Stimulated activated CD4-positive, alpha-beta T cell treated with anti-CD3 and anti-CD28 coated beads, TNF-alpha, amount 100 ng/mL, for 1 hour (primary cell): ENCODE results near the gene PDE6A.

Source experiments
- DNase-seq, 3 donors: peaks; one replicate each; pipeline ENCODE4 v3.0.0-alpha.2; 2020; ENCODE audit warnings: low read depth in 3 of 3, low spot score in 1 of 3

Gene PDE6A

GRCh38 chr5:149930749-149931574 lies 13.6 kb downstream of the PDE6A start:
- no peak for DNase-seq

- no peak for DNase-seq
These were observed 14.4 kb downstream of the PDE6A start for GRCh38 chr5:149930043-149930748.

- no peak for DNase-seq
These were observed 20.1 kb downstream of the PDE6A start for GRCh38 chr5:149924486-149924885.

- no peak for DNase-seq
These were observed 21.6 kb downstream of the PDE6A start for GRCh38 chr5:149922950-149923349.

GRCh38 chr5:149921597-149921996 lies 23.0 kb downstream of the PDE6A start:
- DNase-seq, result no peak

- DNase-seq, result no peak
These were observed 27.4 kb downstream of the PDE6A start for GRCh38 chr5:149917073-149917676.

GRCh38 chr5:149916334-149917072 lies 28.1 kb downstream of the PDE6A start:
- no peak for DNase-seq

- DNase-seq, result no peak
These were observed 29.0 kb downstream of the PDE6A start for GRCh38 chr5:149915392-149916260.

- DNase-seq, result no peak
These were observed 30.9 kb downstream of the PDE6A start for GRCh38 chr5:149913436-149914419.

GRCh38 chr5:149912226-149912871 lies 32.2 kb downstream of the PDE6A start:
- no peak for DNase-seq

- DNase-seq, result no peak
These were observed 33.6 kb downstream of the PDE6A start for GRCh38 chr5:149911031-149911430.

GRCh38 chr5:149907828-149908227 lies 36.8 kb downstream of the PDE6A start:
- DNase-seq, result no peak

- no peak for DNase-seq
These were observed 39.6 kb downstream of the PDE6A start for GRCh38 chr5:149904977-149905376.

- no peak for DNase-seq
These were observed 40.2 kb downstream of the PDE6A start for GRCh38 chr5:149904293-149904886.

- no peak for DNase-seq
These were observed 41.2 kb downstream of the PDE6A start for GRCh38 chr5:149903404-149903803.

GRCh38 chr5:149902177-149902576 lies 42.4 kb downstream of the PDE6A start:
- DNase-seq, result no peak

- no peak for DNase-seq
These were observed 43.1 kb downstream of the PDE6A start for GRCh38 chr5:149901511-149901910.

GRCh38 chr5:149900390-149900789 lies 44.2 kb downstream of the PDE6A start:
- DNase-seq, result no peak
